Measurements from ENCODE around the gene ASF1B. TPM values are rescaled to one million over a fixed set of nuclear protein-coding genes. Genes with fewer than 3 reads are reported as not detected.

The ASF1B gene
- total RNA-seq, 1 donor from 2014 or later, result 90.2 TPM

DNA sequence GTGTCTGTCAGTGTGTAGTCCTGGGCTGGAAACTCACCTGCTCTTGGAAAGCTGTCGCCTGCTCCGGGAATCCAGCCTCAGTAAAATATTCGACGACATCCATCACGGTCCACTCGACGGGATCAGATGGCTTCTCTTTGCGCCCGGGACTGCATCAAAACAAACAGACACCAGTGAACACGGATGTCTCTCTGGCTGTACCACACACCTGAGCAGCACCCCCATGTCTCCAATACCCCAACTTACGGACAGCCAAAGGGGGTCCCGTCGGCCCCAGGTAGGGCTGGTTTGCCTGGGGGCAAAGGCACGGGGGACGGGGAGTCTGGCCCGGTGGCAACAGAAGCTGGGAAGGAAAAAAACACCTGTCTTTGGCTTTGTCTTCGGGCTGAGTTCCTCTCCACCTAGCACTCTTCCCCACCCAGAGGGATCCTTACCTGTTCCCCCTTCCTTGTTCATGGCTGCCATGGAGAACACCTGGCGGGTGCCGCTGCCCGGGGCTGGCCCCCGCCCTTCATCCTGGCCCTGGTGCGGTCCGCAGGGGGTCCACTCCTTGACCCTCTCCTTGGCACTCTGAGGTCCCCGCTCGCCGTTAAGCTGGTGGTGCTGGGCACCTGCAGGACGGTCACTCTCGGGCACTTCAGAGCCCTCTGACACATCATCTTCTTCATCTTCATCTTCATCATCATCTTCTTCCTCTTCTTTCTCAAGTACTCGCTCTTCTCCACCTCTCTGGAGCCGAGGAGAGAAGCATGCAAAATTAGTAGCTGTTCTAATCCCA lies 47.6 kb downstream of the ASF1B start:
- peak; percentile 60 for DNase-seq
- H3K9me3 Mint-ChIP-seq, result peaks cover 5% of the 10 kb centered on the region
- H3K4me3 Mint-ChIP-seq, result peak overlapping the region; percentile 76
- peaks cover 18% of the 10 kb centered on the region for H3K4me1 Mint-ChIP-seq
- peaks cover 39% of the 10 kb centered on the region for H3K36me3 Mint-ChIP-seq (ENCODE audit: low read depth)
- intact Hi-C loops (cut with micrococcal nuclease), result no loop called here
- H3K27ac Mint-ChIP-seq, result peak overlapping the region; percentile 67
- no peaks in the 10 kb centered on the region for H3K27me3 Mint-ChIP-seq

DNA sequence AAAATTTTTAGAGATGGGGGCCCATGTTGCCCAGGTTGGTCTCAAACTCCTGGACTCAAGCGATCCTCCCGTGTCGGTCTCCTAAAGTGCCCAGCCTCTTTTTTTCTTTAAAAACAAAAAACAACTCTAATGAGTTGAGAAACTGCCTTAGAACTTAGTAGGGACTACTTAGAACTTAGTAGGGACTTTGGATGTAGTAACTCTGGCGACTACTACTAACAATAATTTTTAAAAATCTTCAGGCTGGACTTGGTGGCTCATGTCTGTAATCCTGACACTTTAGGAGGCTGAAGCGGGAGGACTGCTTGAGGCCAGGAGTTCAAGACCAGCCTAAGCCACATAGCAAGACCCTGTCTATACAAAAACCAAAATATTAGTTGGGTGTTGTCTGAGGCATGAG lies 50.3 kb downstream of the ASF1B start:
- Mint-ChIP-seq H3K4me1 (peaks cover 20% of the 10 kb centered on the region), H3K27ac (no peak overlapping the region), H3K27me3 (no peaks in the 10 kb centered on the region), H3K36me3 (ENCODE audit: low read depth) (peaks cover 25% of the 10 kb centered on the region), H3K9me3 (no peaks in the 10 kb centered on the region), H3K4me3 (no peak overlapping the region)
- intact Hi-C loops (cut with micrococcal nuclease), result no loop called here
- no peak for DNase-seq

DNA sequence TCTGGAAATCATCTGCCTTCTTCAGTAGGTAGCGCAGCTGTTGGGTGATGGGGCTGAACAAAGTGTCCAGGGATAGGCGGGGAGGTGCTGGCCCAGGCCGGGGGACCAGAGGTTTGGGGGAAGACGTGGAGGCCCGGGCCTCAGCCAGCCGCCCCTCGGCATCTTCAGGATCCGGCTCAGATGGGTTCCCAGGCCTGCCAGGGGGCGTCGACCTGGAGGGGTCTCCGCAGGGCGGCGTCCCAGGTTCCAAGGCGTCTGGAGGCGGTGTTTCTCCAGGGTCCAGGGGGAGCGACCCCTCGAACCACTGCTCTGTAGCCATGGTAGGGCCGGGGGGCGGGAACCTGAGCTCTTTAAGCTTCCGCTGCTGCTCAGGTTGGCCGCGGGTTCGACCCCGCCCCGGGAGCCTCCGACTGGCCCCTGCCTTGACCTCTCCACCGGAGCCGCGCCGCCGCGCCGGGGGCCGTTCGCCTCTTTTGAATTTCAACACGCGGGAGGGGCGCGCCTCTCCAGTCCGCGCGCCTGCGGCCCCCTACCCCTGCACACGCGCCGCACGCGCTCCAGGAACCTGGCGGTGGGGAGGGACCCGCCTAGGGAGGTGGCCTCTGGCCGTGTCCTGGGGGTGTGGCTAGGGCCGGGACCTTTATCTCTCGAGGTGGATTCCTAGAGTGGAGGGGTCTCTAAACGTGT lies 50.9 kb downstream of the ASF1B start, which contains the start of gene C19orf67:
Gene C19orf67, minus strand, starts transcription at position 475 of the 687 bp plus-strand sequence. Its CDS starts 156 bp downstream, at position 319.
- Mint-ChIP-seq H3K27me3 (no peaks in the 10 kb centered on the region), H3K36me3 (ENCODE audit: low read depth) (peaks cover 25% of the 10 kb centered on the region), H3K9me3 (no peaks in the 10 kb centered on the region), H3K4me1 (peaks cover 20% of the 10 kb centered on the region), H3K27ac (no peak within 1 kb of the TSS), H3K4me3 (no peak within 1 kb of the TSS)
- intact Hi-C loops (cut with micrococcal nuclease), result no loop called here
- DNase-seq, result no peak

DNA sequence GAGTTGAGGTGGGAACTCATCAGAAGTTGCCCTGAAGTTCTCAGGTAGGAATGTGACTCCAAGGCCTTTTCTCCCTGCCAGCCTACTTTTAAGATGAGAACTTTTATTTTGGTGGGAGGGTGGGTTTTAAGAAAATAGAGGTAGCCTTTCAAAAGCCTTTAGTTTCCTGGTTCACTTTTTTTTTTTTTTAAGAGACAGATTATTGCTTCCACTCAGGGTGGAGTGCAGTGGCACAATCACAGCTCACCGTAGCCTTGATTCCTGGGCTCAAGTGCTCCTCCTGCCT lies 53.8 kb downstream of the ASF1B start:
- peak overlapping the region; percentile 96 for H3K4me3 Mint-ChIP-seq
- intact Hi-C loops (cut with micrococcal nuclease), result loop anchor here (5.0 kb wide), 1 partner anchor 55 kb away; the partner anchor contains the start of gene ASF1B

DNA sequence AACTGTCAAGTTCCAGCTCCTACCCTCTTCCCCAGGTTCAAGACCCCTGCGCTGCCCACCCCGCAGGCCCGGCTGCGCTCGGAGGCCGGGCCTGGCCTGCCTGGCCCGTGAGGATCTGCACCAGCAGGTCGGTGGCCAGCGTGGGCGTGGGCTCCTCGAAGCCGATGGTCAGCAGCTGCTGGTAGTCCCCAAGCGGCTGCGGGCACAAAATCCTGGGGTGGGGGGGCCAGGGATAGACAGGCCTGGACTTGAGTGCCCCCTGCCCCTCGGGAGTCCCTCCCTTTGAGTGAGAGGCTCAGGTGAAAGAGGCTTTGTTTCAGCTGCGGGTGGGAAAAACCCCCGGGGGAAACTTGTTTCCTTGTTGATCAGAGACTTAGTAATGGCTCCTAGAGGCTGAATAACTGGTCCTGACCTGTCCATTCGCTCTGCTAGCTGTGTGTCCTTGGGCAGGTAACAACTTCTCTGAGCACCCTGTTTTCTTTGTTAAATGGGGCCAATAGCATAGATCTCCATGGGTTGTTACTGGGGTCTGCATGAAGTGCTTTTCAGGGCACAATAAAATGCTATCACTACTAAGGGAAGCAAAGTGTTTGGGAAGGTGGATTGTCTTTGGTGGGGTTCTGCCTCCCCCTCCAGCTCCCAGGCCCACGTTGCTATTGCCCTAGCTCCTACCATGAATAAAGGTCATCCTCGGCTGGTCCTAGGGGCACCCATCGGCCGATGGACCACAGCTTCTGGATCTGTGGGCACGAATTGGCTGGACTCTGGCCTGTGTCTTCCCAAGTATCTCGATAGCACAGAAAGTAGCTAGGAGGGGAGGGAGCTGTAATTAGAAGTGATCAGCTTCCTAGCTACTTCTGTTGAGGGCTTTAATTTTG lies 54.4 kb downstream of the ASF1B start:
- peak; percentile 78 for DNase-seq
- peaks cover 19% of the 10 kb centered on the region for H3K4me1 Mint-ChIP-seq
- H3K36me3 Mint-ChIP-seq (ENCODE audit: low read depth), result peaks cover 9% of the 10 kb centered on the region
- peak overlapping the region; percentile 93 for H3K27ac Mint-ChIP-seq
- H3K9me3 Mint-ChIP-seq, result no peaks in the 10 kb centered on the region
- H3K4me3 Mint-ChIP-seq, result peak overlapping the region; percentile 96
- intact Hi-C loops (cut with micrococcal nuclease), result loop anchor here (1.0 to 5.0 kb wide), 6 partner anchors 9 to 931 kb away; partner anchors contain the start of genes ASF1B, DCAF15, IER2 and RFX1
- H3K27me3 Mint-ChIP-seq, result no peaks in the 10 kb centered on the region

More for the DNA sequence above, 53.8 kb downstream of the ASF1B start:
- H3K9me3 Mint-ChIP-seq, result no peaks in the 10 kb centered on the region
- no peak for DNase-seq
- peaks cover 17% of the 10 kb centered on the region for H3K4me1 Mint-ChIP-seq
- no peak overlapping the region for H3K27ac Mint-ChIP-seq
- no peaks in the 10 kb centered on the region for H3K27me3 Mint-ChIP-seq
- peaks cover 11% of the 10 kb centered on the region for H3K36me3 Mint-ChIP-seq (ENCODE audit: low read depth)

DNA sequence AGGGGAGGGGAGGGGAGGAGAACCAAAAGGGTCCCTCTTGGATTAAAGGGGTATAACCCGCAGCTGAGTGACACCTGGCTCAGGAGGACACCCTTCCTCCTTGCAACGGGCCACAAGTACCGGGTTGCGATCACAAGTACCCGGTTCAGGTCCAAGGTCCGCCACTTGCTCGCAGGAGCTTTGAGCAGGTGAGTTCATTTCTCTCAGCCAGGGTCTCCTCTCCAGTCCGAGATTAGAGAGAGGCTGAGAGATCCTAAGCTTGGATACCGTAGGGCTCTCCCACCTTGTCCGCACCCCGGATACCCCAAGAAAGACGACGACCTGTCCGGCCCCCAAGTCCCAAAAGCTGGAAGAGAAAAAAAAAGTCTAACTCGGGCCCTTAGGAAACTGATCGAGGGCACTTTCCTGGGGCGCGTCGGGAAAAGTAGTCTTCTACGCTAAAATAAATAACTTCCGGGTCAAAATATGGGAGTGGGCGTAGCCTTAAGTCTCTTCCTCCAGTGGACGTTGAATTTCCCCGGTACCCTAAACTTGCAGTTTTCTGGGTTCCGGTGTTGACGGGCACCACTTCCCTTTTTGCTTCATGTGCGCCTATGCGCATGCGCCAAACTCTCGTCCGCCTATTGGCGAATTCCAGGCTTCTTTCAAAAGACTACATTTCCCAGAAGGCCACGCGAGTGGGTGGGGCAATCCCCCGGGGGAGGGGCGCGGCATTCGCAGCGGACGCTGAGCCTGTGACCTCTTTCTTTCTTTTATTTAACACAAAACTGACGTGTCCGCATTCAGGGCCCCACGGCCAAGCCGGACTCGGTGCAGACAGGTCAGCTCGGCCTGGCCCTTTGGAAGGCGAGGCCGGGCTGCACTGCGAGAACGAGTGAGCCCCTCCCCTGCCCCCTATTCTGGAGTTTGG lies 55.2 kb downstream of the ASF1B start:
- H3K4me3 Mint-ChIP-seq, result peak overlapping the region; percentile 96
- intact Hi-C loops (cut with micrococcal nuclease), result loop anchor here (1.0 to 5.0 kb wide), 6 partner anchors 8 to 930 kb away; partner anchors contain the start of genes ASF1B, DCAF15, IER2 and RFX1
- no peaks in the 10 kb centered on the region for H3K27me3 Mint-ChIP-seq
- H3K9me3 Mint-ChIP-seq, result no peaks in the 10 kb centered on the region
- H3K4me1 Mint-ChIP-seq, result peaks cover 19% of the 10 kb centered on the region
- peaks cover 3% of the 10 kb centered on the region for H3K36me3 Mint-ChIP-seq (ENCODE audit: low read depth)
- peak; percentile 100 for DNase-seq
- peak overlapping the region; percentile 93 for H3K27ac Mint-ChIP-seq

DNA sequence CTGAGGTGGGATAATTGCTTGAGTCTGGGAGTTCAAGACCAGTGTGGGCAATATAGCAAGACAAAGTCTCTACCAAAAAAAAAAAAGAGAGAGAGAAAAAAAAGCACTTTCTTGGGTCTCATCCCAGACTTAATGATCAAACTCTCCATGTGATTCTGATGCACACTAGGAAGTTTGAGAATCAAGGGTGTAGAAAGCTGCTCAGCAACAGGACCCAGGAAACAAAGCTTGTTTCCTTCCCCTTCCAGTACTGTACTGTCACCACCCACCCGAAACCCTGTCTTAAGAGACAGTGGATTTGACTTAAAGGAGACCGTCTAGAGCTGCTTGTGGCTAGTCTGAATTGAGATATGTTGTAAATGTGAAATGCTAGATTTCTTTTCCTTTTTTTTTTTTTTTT lies 58.0 kb downstream of the ASF1B start:
- Mint-ChIP-seq H3K36me3 (ENCODE audit: low read depth) (peaks cover 2% of the 10 kb centered on the region), H3K27ac (no peak overlapping the region), H3K9me3 (no peaks in the 10 kb centered on the region), H3K4me3 (no peak overlapping the region), H3K4me1 (peaks cover 28% of the 10 kb centered on the region), H3K27me3 (peaks cover 3% of the 10 kb centered on the region)
- intact Hi-C loops (cut with micrococcal nuclease), result loop anchor here (10.0 kb wide), 1 partner anchor 304 kb away; the partner anchor contains the start of gene C19orf53
- DNase-seq, result no peak

DNA sequence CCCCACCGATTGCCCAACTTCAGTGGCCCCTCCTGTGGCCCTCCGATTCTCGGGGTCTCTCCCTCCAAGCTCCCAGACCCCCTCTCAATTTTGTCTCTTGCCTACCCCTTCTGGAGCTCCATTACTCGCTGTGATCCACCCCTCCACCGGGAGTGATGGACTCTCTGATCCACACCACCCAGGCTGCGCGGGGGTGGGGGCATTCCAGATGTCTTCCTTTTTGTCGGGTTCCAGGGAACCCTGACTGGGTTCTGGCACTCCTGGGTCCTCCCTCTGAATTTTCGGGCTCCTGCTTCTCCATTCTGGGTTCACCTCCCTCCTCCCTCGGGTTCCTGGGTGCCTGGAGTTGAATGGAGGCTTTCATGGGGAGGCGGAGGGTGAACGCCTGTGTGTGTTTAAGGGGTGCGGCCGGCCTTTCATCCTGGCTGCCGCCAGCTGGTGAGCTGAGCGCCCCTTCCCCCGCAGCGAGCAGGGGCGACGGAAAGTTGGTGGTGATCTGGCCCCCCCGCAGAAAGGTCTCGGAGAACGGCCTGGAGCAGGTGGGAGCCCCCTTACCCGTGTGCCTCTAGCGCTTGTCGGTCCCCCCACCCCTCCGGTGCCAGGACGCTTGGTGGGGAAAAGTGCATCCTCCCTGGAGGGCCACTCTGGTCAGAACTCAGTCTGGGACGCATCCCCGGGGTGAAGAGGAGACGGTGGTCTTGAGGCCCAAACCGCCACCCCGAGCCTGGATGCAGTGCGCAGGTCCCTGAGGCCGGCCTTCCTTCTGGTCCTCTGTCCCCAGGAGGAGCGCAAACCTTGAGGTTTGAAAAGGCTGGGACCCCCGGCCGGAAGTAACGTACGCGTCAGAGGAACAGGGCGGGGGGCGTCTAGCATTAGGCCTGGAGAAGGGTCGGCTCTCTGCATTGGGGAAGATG lies 62.2 kb downstream of the ASF1B start:
- intact Hi-C loops (cut with micrococcal nuclease), result loop anchor here (1.0 to 10.0 kb wide), 7 partner anchors 7 to 299 kb away; partner anchors contain the start of genes C19orf53 and RFX1
- Mint-ChIP-seq H3K36me3 (ENCODE audit: low read depth) (peaks cover 2% of the 10 kb centered on the region), H3K4me1 (peaks cover 16% of the 10 kb centered on the region), H3K27me3 (peaks cover 6% of the 10 kb centered on the region), H3K4me3 (peak overlapping the region; percentile 99), H3K9me3 (no peaks in the 10 kb centered on the region), H3K27ac (peak overlapping the region; percentile 99)
- peak; percentile 83 for DNase-seq

DNA sequence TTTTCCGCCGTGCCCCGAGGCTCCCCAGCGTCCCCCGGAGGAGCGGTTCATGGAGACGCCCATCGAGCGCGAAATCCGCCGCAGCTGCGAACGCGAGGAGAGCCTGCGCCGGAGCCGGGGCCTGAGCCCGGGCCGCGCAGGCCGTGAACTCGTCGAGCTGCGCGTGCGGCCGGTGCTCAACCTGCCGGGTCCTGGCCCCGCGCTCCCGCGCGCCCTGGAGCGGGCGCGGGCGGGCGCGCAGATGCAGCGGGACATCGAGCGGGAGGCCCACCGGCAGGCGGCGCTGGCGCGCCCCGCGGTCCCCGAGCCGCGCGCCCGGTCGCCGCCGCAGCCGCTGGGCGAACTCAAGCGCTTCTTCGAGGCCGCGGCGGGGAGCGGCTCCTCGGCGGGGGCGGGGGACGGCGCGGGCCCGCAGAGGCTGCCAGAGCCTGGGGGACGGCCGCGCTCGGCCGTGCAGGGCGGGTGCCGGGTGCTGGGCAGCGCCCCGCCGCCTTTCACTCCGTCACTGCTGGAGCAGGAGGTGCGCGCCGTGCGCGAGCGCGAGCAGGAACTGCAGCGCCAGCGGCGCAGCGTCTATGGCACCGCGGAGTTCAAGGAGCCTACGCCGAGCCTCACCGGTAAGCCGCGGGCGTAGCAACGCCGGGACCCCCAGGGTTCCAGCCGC lies 63.0 kb downstream of the ASF1B start:
- peak; percentile 94 for DNase-seq
- peaks cover 2% of the 10 kb centered on the region for H3K36me3 Mint-ChIP-seq (ENCODE audit: low read depth)
- peaks cover 6% of the 10 kb centered on the region for H3K27me3 Mint-ChIP-seq
- H3K4me3 Mint-ChIP-seq, result peak overlapping the region; percentile 99
- H3K9me3 Mint-ChIP-seq, result no peaks in the 10 kb centered on the region
- intact Hi-C loops (cut with micrococcal nuclease), result loop anchor here (1.0 to 10.0 kb wide), 6 partner anchors 8 to 299 kb away; partner anchors contain the start of genes C19orf53 and RFX1
- H3K27ac Mint-ChIP-seq, result peak overlapping the region; percentile 99
- peaks cover 16% of the 10 kb centered on the region for H3K4me1 Mint-ChIP-seq

DNA sequence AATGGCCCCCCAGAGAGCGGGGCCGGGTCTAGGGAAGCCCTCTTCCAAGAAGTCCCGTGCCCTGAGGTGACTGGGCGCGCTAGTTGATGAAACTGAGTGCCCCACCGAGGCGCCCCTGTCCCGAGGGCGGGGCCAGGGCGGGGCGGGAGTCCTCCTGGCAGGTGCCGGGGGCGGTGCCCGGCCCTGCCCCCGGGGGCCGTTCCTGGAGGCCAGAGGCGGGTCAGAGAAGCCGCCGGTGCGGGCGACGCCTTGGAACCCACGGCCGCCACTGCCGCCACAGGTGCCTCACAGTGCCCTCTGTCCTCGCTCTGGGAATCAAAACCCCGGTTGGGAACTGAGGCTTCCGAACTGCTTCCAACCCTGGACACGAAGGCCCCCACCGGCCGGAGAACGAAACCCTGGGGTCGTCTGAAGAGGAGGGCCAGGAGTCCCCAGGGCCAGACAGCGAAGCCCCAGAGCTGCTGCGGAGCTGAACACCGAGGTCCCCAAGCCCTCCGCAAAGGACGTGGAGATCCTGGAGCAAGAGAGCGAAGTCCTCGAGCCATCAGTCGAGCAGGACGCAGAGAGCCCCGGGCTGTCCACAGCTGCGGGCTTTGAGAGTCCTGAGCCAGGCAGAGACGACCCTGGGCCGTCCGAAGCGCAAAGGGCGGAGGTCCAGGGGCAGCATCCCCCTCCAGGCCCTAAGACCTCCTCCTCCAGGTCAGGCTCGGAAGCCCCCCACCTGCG lies 63.7 kb downstream of the ASF1B start, which contains the start of gene MISP3:
Gene MISP3, plus strand, starts transcription at position 252 of the 726 bp plus-strand sequence. CDS start 524 bp downstream, outside the sequence.
- DNase-seq, result peak; percentile 82
- peaks cover 16% of the 10 kb centered on the region for H3K4me1 Mint-ChIP-seq
- H3K9me3 Mint-ChIP-seq, result no peaks in the 10 kb centered on the region
- H3K27me3 Mint-ChIP-seq, result peaks cover 6% of the 10 kb centered on the region
- intact Hi-C loops (cut with micrococcal nuclease), result loop anchor here (1.0 to 10.0 kb wide), 6 partner anchors 9 to 298 kb away; partner anchors contain the start of genes C19orf53 and RFX1
- peaks cover 2% of the 10 kb centered on the region for H3K36me3 Mint-ChIP-seq (ENCODE audit: low read depth)
- peak within 1 kb of the TSS; percentile 99 for H3K4me3 Mint-ChIP-seq
- peak within 1 kb of the TSS; percentile 99 for H3K27ac Mint-ChIP-seq
